Pancreas (tissue), 10 donors: ENCODE measurements around the gene RNF25. TPM values are rescaled to one million over a fixed set of nuclear protein-coding genes. Genes with fewer than 3 reads are reported as not detected.

ENCODE experiments used
- ATAC-seq, 4 donors: fragments of 200-7000 bp; cut with Tn5 transposase; one replicate each; pipeline versions ENCODE4 v1.8.0 to v1.9.1; 2020; ENCODE audit warnings: mild to moderate bottlenecking in 4 of 4, moderate library complexity in 4 of 4
- DNase-seq, 6 donors: peaks; one replicate each; pipeline ENCODE4 v3.0.0-alpha.2; 2020
- FAIRE-seq: peaks from 2 replicates; lab custom pipeline; 2012; peaks lifted over from hg19 to GRCh38; lab: Jason Lieb, UNC
- H3K27ac ChIP-seq, 4 donors: fragments of 200-600 bp; sonication (generic); 1 replicate in 3 of 4; 2 replicates in 1 of 4; pipeline versions ENCODE4 v1.5.0 to v1.8.0; 2020
- H3K27me3 ChIP-seq, 4 donors: fragments of 200-600 bp; one replicate each; pipeline ENCODE4 v1.8.0; 2021
- H3K36me3 ChIP-seq, 3 donors: fragments of 200-600 bp; sonication (generic) in 1 of 3; one replicate each; pipeline versions ENCODE4 v1.5.0 to v1.8.0; 2020 to 2021
- H3K4me1 ChIP-seq, 3 donors: fragments of 200-600 bp; one replicate each; pipeline ENCODE4 v1.8.0; 2021
- H3K4me3 ChIP-seq, 4 donors: fragments of 200-600 bp; sonication (generic) in 2 of 4; one replicate each; pipeline versions ENCODE4 v1.5.0 to v1.8.0; 2020 to 2021
- H3K9me3 ChIP-seq, 4 donors: fragments of 200-600 bp; one replicate each; pipeline ENCODE4 v1.8.0; 2021
- WGBS, 2 donors: extraction: QIAGEN DNeasy Blood & Tissue Kit; methylation state at CpG; one replicate each; pipeline ENCODE4 v1.1.7; 2013; 5-methylcytosine and 5-hydroxymethylcytosine counted together
- intact Hi-C, 3 donors: fragments of 100-400 bp; cut with DNase I; formaldehyde crosslinking; loops; one replicate each; pipeline versions ENCODE4 v1.11.1 to v1.14.2; 2022
- polyA plus RNA-seq, 2 donors: library from polyadenylated mRNA; stranded (reverse); fragments of 200-250 nt; gene quantifications; one replicate each; pipeline ENCODE4 v1.2.3, GENCODE V29; 2013
- total RNA-seq, 6 donors: library from RNA; stranded (reverse); fragmentation: NEBNext Ultra II Directional in 4 of 6; extraction: Animal tissue kit (Norgen Biotek cat#: 25700) in 4 of 6; gene quantifications; one replicate each; pipeline versions ENCODE4 v1.2.1 to v1.2.4, GENCODE V29; 2021 to 2023
- TF ChIP-seq, protein P1 (sequence below), 4 donors: fragments of 200-600 bp; sonication (generic) in 3 of 4; IDR thresholded peaks; one replicate each; pipeline versions ENCODE4 v1.5.0 to v1.8.0; 2021; ENCODE audit warnings: antibody characterized with exemption in 4 of 4
- donor health status: healthy with polysubstance abuse.
- donor health status: DM: no; HTN: no; CAD: no; lungs with moderate emphysema.
- donor health status: DM: no; HTN: no; CAD: no.
- donor health status: control.
- donor health status: control.
- donor health status: Bipolar disorder and iron deficiency.
- donor health status: DM: yes; HTN: yes; CAD: no.
- donor health status: DM: no; HTN: no; CAD: no.
- donor health status: DM: no; HTN: no; CAD: no.
- donor health status: DM: yes; HTN: yes; CAD: no.

Gene RNF25
- total and polyA plus RNA-seq, 8 donors, result 4.5 to 28.8 (median 9.3) TPM

DNA sequence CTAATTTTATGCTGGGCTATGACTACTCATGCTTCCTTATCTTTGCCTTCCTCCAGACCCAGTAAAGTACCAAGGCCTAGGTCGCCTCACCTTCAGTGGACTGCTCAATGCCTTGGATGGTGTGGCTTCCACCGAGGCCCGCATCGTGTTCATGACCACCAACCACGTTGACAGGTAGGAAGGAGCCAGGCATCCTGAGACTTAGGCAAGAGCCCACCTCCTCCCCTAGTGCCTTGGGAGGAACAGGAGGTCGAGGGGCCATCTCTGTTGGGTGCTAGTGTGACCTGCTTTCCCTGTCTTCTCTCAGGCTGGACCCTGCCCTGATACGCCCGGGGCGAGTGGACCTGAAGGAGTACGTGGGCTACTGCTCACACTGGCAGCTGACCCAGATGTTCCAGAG lies 9.0 kb downstream of the RNF25 start:
- ATAC-seq (no peak), DNase-seq (no peak), FAIRE-seq (no peak)
- intact Hi-C loops, result no loop called here
- Histone ChIP-seq H3K4me1 (peaks cover 0 to 15% (median 9%) of the 10 kb centered on the region in 3 donors), H3K27ac (no peak overlapping the region), H3K27me3 (no peaks in the 10 kb centered on the region), H3K9me3 (no peaks in the 10 kb centered on the region), H3K4me3 (no peak overlapping the region), H3K36me3 (peaks cover 0 to 45% (median 34%) of the 10 kb centered on the region in 3 donors)
- TF ChIP-seq, protein P1, sequence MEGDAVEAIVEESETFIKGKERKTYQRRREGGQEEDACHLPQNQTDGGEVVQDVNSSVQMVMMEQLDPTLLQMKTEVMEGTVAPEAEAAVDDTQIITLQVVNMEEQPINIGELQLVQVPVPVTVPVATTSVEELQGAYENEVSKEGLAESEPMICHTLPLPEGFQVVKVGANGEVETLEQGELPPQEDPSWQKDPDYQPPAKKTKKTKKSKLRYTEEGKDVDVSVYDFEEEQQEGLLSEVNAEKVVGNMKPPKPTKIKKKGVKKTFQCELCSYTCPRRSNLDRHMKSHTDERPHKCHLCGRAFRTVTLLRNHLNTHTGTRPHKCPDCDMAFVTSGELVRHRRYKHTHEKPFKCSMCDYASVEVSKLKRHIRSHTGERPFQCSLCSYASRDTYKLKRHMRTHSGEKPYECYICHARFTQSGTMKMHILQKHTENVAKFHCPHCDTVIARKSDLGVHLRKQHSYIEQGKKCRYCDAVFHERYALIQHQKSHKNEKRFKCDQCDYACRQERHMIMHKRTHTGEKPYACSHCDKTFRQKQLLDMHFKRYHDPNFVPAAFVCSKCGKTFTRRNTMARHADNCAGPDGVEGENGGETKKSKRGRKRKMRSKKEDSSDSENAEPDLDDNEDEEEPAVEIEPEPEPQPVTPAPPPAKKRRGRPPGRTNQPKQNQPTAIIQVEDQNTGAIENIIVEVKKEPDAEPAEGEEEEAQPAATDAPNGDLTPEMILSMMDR (IDR thresholded peaks at IDR 0.05), result no peak
- 86 to 88% methylated on average over 10 of the region's 10 CpGs for WGBS, 2 donors

DNA sequence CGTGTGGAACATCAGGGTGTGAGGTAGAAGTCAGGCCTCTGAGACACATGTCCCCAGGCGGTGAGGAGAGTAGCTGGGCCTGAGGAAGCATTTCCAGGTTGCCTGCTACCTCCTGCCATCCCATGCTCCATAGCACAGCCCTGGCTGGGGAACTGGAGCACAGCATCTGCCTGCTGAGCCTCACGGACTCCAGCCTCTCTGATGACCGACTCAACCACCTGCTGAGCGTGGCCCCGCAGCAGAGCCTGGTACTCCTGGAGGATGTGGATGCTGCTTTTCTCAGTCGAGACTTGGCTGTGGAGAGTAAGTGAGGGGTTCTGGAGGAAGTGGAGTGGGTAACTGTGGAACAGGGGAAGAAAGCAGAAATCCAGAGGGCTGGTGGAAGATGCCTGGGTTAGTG lies 9.4 kb downstream of the RNF25 start:
- Histone ChIP-seq H3K4me3 (no peak overlapping the region), H3K9me3 (no peaks in the 10 kb centered on the region), H3K36me3 (peaks cover 0 to 41% (median 34%) of the 10 kb centered on the region in 3 donors), H3K4me1 (peaks cover 0 to 15% (median 11%) of the 10 kb centered on the region in 3 donors), H3K27ac (no peak overlapping the region), H3K27me3 (no peaks in the 10 kb centered on the region)
- intact Hi-C loops, result no loop called here
- whole genome bisulfite sequencing, 2 donors, result 82 to 85% methylated on average over 7 of the region's 7 CpGs
- TF ChIP-seq, protein P1 (IDR thresholded peaks at IDR 0.05), result no peak
- no peak for FAIRE-seq
- no peak for ATAC-seq
- no peak for DNase-seq

DNA sequence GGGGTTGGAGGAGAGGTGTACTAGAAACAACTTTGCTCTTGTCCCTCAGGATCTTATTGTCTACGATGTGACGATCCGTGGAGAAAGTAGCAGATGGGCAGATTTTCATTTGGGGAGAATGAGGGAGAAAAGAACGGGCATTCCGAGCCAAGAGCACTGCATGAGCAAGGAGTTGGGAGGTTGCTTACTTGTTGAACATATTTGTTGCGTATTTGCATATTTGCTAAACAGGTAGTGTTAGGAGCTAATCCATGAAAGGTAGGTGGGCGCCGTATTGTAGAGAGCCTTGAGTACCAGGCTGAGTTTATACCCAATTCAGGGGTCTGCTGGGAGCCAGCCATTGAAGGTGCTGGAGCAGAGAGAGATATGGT lies 11.8 kb downstream of the RNF25 start:
- Histone ChIP-seq H3K27ac (peak overlapping the region in 1 of 4 donors; percentile 53), H3K4me1 (peaks cover 0 to 15% (median 11%) of the 10 kb centered on the region in 3 donors), H3K4me3 (peak overlapping the region; percentile 75 to 95 (median 82)), H3K36me3 (peaks cover 0 to 42% (median 21%) of the 10 kb centered on the region in 3 donors), H3K9me3 (no peaks in the 10 kb centered on the region), H3K27me3 (no peaks in the 10 kb centered on the region)
- DNase-seq (no peak), FAIRE-seq (no peak), ATAC-seq (no peak)
- TF ChIP-seq, protein P1 (IDR thresholded peaks at IDR 0.05), result no peak
- WGBS, 2 donors, result 11% methylated on average over 8 of the region's 8 CpGs
- intact Hi-C loops, result loop anchor here in 1 of 3 donors (10.0 kb wide), 1 partner anchor 255 kb away; no protein-coding TSS in a partner anchor

DNA sequence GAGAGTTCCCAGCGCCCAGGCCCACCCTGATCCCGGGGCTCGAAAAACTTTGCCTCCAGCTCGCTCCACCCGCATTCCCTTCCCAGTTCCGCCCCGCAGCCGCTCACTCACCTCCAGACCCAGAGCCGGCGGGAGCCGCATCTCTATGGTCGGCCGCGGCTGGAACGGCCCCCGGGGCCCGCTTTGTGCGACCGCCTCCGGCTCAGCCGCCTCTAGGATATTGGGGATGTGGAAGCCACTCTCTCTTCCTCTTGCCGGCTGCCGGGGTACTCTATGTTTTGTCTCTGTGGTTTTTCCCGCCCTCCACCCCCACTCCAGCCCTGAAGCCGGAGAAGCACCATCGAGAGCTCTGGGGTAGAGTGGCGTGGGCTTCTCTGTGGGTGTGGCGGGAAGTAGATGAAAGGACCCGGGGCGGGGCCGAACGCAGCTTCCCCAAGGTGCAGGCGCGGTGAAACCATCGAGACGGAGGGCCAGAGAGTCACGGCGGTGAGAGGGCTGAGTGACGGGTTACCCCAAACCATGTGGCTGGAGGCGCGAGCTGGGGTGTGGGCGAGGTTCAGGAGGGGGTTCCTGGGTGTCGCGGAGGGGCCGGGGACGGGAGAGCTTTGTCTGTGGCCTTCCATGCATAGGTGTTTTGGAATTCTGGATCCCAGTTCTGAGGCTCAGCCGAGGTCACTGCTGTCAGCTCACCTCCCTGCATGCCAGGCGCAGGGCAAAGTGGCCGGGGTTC lies 12.4 kb downstream of the RNF25 start, which contains the start of the genes BCS1L and ZNF142:
BCS1L (plus strand) TSS at position 426 of the 730 bp plus-strand sequence. CDS start 1,305 bp downstream, outside the sequence.
ZNF142 (minus strand) TSS at position 366 of the 730 bp plus-strand sequence. CDS start 3,194 bp downstream, outside the sequence.
- intact Hi-C loops, result loop anchor here in 1 of 3 donors (10.0 kb wide), 1 partner anchor 255 kb away; no protein-coding TSS in a partner anchor
- H3K27me3 ChIP-seq, result no peaks in the 10 kb centered on the region
- H3K9me3 ChIP-seq, result no peaks in the 10 kb centered on the region
- peaks cover 0 to 15% (median 11%) of the 10 kb centered on the region in 3 donors for H3K4me1 ChIP-seq
- peak within 1 kb of the TSS; percentile 75 to 95 (median 82) for H3K4me3 ChIP-seq
- peak; percentile 83 to 95 (median 90) for DNase-seq
- TF ChIP-seq, protein P1 (IDR thresholded peaks at IDR 0.05), result no peak
- peaks cover 0 to 42% (median 17%) of the 10 kb centered on the region in 3 donors for H3K36me3 ChIP-seq
- WGBS, 2 donors, result 0 to 1% methylated on average over 45 to 49 of the region's 49 CpGs
- H3K27ac ChIP-seq, result peak within 1 kb of the TSS in 3 of 4 donors; percentile 18 to 53 (median 48)
- FAIRE-seq, result peak; percentile 26
- ATAC-seq, result peak; percentile 97 to 99 (median 98)
